ENCODE results near the gene RCHY1.

Gene RCHY1

GRCh38 chr4:75498041-75498440 lies 16.2 kb downstream of the RCHY1 start:
- no peak for TF ChIP-seq CTCF (IDR thresholded peaks at IDR 0.05; ENCODE audit: low read depth, low read length, missing control alignments)
- in situ Hi-C loops (cut with HindIII; ENCODE audit: low sequenced_read_pairs): no loop called here
- DNase-seq (ENCODE audit: low read depth): peak; percentile 35
- no peak overlapping the region for H3K4me3 ChIP-seq (ENCODE audit: low read depth, low read length)

GRCh38 chr4:75497133-75497532 lies 17.1 kb downstream of the RCHY1 start:
- TF ChIP-seq CTCF (IDR thresholded peaks at IDR 0.05; ENCODE audit: low read depth, low read length, missing control alignments): no peak
- in situ Hi-C loops (cut with HindIII; ENCODE audit: low sequenced_read_pairs): no loop called here
- DNase-seq (ENCODE audit: low read depth): no peak
- H3K4me3 ChIP-seq (ENCODE audit: low read depth, low read length): no peak overlapping the region

GRCh38 chr4:75496406-75496805 lies 17.8 kb downstream of the RCHY1 start:
- H3K4me3 ChIP-seq (ENCODE audit: low read depth, low read length): no peak overlapping the region
- DNase-seq (ENCODE audit: low read depth): no peak
- no peak for TF ChIP-seq CTCF (IDR thresholded peaks at IDR 0.05; ENCODE audit: low read depth, low read length, missing control alignments)
- in situ Hi-C loops (cut with HindIII; ENCODE audit: low sequenced_read_pairs): no loop called here

GRCh38 chr4:75495476-75495875 lies 18.7 kb downstream of the RCHY1 start:
- no peak for DNase-seq (ENCODE audit: low read depth)
- no peak overlapping the region for H3K4me3 ChIP-seq (ENCODE audit: low read depth, low read length)
- TF ChIP-seq CTCF (IDR thresholded peaks at IDR 0.05; ENCODE audit: low read depth, low read length, missing control alignments): no peak
- in situ Hi-C loops (cut with HindIII; ENCODE audit: low sequenced_read_pairs): no loop called here

DNA sequence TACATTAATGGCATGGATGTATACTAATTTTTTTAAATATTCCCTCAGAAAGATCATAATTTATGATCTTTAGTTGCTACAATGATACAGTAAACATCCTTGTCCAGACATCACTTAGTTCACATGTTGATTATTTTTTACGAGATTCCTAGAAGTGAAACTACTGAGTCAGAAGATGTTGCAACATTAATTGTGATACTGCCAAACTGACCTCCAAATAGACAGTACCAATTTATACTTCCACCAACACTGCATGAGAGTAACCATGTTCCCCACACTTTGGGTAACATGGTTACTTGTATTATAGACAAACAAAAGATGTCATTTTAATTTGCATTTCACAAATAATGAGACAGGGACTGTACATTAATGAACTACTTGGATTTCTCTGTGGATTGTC lies 19.6 kb downstream of the RCHY1 start:
- no peak for TF ChIP-seq CTCF (IDR thresholded peaks at IDR 0.05; ENCODE audit: low read depth, low read length, missing control alignments)
- no peak overlapping the region for H3K4me3 ChIP-seq (ENCODE audit: low read depth, low read length)
- DNase-seq (ENCODE audit: low read depth): peak; percentile 40
- in situ Hi-C loops (cut with HindIII; ENCODE audit: low sequenced_read_pairs): no loop called here

GRCh38 chr4:75490155-75490554 lies 24.0 kb downstream of the RCHY1 start:
- no peak for TF ChIP-seq CTCF (IDR thresholded peaks at IDR 0.05; ENCODE audit: low read depth, low read length, missing control alignments)
- in situ Hi-C loops (cut with HindIII; ENCODE audit: low sequenced_read_pairs): no loop called here
- no peak overlapping the region for H3K4me3 ChIP-seq (ENCODE audit: low read depth, low read length)
- peak; percentile 32 for DNase-seq (ENCODE audit: low read depth)

DNA sequence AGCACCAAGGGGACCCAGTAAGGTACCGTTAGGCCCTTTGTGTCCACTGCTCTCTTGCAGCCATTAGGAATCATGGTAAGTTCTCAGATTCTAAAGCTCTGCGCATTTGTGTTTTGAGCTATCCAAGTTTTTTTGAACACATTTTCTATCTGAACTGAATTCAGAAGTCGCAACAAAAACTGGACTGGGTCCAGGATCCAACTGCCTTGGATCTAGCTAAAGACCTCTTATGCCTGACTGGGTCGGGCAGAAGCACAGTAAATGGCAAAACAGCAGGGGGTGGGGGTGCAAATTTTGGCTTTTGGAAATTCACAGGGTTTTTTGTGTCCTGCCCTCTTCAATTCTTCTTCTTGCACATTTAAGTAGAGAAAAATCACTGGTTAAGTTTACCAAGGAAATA lies 30.0 kb downstream of the RCHY1 start:
- H3K4me3 ChIP-seq (ENCODE audit: low read depth, low read length): no peak overlapping the region

More for the DNA sequence above, 30.0 kb downstream of the RCHY1 start:
- no peak for TF ChIP-seq CTCF (IDR thresholded peaks at IDR 0.05; ENCODE audit: low read depth, low read length, missing control alignments)
- DNase-seq (ENCODE audit: low read depth): peak; percentile 8
- in situ Hi-C loops (cut with HindIII; ENCODE audit: low sequenced_read_pairs): no loop called here
